Neuronal stem cell (in vitro differentiated cells): Measurements from ENCODE around the gene UPF1.

Experiments used
- DNase-seq: peaks from one replicate; pipeline ENCODE4 v3.0.0-alpha.2; 2013; ENCODE audit warnings: low spot score
- H2AFZ ChIP-seq: one replicate; pipeline ENCODE4 v1.6.1; 2013; ENCODE audit warnings: mild to moderate bottlenecking, low read length, inconsistent platforms
- H2AK5ac ChIP-seq: 2 replicates; pipeline ENCODE4 v1.6.1; 2013; ENCODE audit warnings: low read depth, mild to moderate bottlenecking, inconsistent platforms, low read length, moderate library complexity, mixed read lengths
- H2BK120ac ChIP-seq: 2 replicates; pipeline ENCODE4 v1.6.1; 2013; ENCODE audit warnings: low read depth, mild to moderate bottlenecking, inconsistent platforms, low read length, moderate library complexity, mixed read lengths
- H2BK12ac ChIP-seq: one replicate; pipeline ENCODE4 v1.6.1; 2013; ENCODE audit warnings: low read length, inconsistent platforms
- H2BK15ac ChIP-seq: 2 replicates; pipeline ENCODE4 v1.6.1; 2013; ENCODE audit warnings: mild to moderate bottlenecking, low read length, inconsistent platforms, mixed read lengths
- H2BK5ac ChIP-seq: one replicate; pipeline ENCODE4 v1.6.1; 2013; ENCODE audit warnings: inconsistent platforms, mild to moderate bottlenecking, low read length, moderate library complexity
- H3K14ac ChIP-seq: one replicate; pipeline ENCODE4 v1.6.1; 2013; ENCODE audit warnings: low read length, inconsistent platforms
- H3K18ac ChIP-seq: 2 replicates; pipeline ENCODE4 v1.6.1; 2013; ENCODE audit warnings: low read length, inconsistent platforms
- H3K23ac ChIP-seq: 2 replicates; pipeline ENCODE4 v1.6.1; 2013; ENCODE audit warnings: low read depth, mild to moderate bottlenecking, mixed read lengths, low read length, inconsistent platforms; ENCODE audit not compliant: poor library complexity
- H3K27ac ChIP-seq: replicated peaks from 3 replicates; pipeline ENCODE4 v1.5.1; 2013; ENCODE audit warnings: low read length, inconsistent platforms
- H3K27me3 ChIP-seq, 3 experiments: 2 replicates each; pipeline ENCODE4 v1.6.1; 2013; ENCODE audit warnings: low read length in 3 of 3, mild to moderate bottlenecking in 2 of 3, inconsistent platforms in 1 of 3, low read depth in 1 of 3, mixed read lengths in 1 of 3, moderate library complexity in 1 of 3; ENCODE audit not compliant: control insufficient read depth in 3 of 3, insufficient read depth in 3 of 3
- H3K36me3 ChIP-seq, 2 donors: replicated peaks in 1 of 2; 2 replicates each; pipeline ENCODE4 v1.6.1; 2013; ENCODE audit warnings: low read length in 2 of 2; ENCODE audit not compliant: control insufficient read depth in 2 of 2, insufficient read depth in 2 of 2
- H3K4ac ChIP-seq: 2 replicates; pipeline ENCODE4 v1.6.1; 2013; ENCODE audit warnings: inconsistent platforms, mild to moderate bottlenecking, low read length, moderate library complexity
- H3K4me1 ChIP-seq, 2 donors: 1 replicate in 1 of 2; 2 replicates in 1 of 2; pipeline ENCODE4 v1.6.1; 2013; ENCODE audit warnings: low read length in 2 of 2, low read depth in 1 of 2; ENCODE audit not compliant: control insufficient read depth in 2 of 2, insufficient read depth in 1 of 2
- H3K4me2 ChIP-seq: one replicate; pipeline ENCODE4 v1.6.1; 2013; ENCODE audit warnings: mild to moderate bottlenecking, low read length, inconsistent platforms; ENCODE audit not compliant: insufficient read depth, poor library complexity, severe bottlenecking
- H3K4me3 ChIP-seq, 2 donors: 2 replicates each; pipeline ENCODE4 v1.5.1; 2013; ENCODE audit warnings: low read length in 2 of 2, mild to moderate bottlenecking in 2 of 2, inconsistent platforms in 1 of 2, moderate library complexity in 1 of 2
- H3K79me1 ChIP-seq: one replicate; pipeline ENCODE4 v1.6.1; 2013; ENCODE audit warnings: low read depth, mild to moderate bottlenecking, inconsistent platforms, low read length, moderate library complexity
- H3K9ac ChIP-seq: one replicate; pipeline ENCODE4 v1.6.1; 2013; ENCODE audit warnings: mild to moderate bottlenecking, low read depth, low read length, inconsistent platforms; ENCODE audit not compliant: poor library complexity
- H3K9me3 ChIP-seq, 2 donors: replicated peaks in 1 of 2; 2 replicates each; pipeline versions ENCODE3 to v1.6.1; 2013; ENCODE audit warnings: low read length in 2 of 2, mild to moderate bottlenecking in 2 of 2, inconsistent platforms in 1 of 2, low read depth in 1 of 2, mixed read lengths in 1 of 2, moderate library complexity in 1 of 2; ENCODE audit not compliant: control insufficient read depth in 2 of 2, insufficient read depth in 1 of 2
- H4K8ac ChIP-seq: one replicate; pipeline ENCODE4 v1.6.1; 2013; ENCODE audit warnings: low read depth, mild to moderate bottlenecking, inconsistent platforms, low read length, moderate library complexity
- H4K91ac ChIP-seq: one replicate; pipeline ENCODE4 v1.6.1; 2013; ENCODE audit warnings: low read length, low read depth, mild to moderate bottlenecking, inconsistent platforms; ENCODE audit not compliant: poor library complexity
- WGBS, 2 donors: extraction: QIAGEN DNeasy Blood & Tissue Kit; methylation state at CpG; one replicate each; pipeline ENCODE4 v1.1.7; 2013; ENCODE audit warnings: missing lambda C conversion rate in 2 of 2, mixed read lengths in 1 of 2; ENCODE audit not compliant: insufficient read length in 2 of 2, insufficient replicate concordance in 1 of 2; ENCODE audit errors: extremely low coverage in 2 of 2; 5-methylcytosine and 5-hydroxymethylcytosine counted together

UPF1 gene

DNA sequence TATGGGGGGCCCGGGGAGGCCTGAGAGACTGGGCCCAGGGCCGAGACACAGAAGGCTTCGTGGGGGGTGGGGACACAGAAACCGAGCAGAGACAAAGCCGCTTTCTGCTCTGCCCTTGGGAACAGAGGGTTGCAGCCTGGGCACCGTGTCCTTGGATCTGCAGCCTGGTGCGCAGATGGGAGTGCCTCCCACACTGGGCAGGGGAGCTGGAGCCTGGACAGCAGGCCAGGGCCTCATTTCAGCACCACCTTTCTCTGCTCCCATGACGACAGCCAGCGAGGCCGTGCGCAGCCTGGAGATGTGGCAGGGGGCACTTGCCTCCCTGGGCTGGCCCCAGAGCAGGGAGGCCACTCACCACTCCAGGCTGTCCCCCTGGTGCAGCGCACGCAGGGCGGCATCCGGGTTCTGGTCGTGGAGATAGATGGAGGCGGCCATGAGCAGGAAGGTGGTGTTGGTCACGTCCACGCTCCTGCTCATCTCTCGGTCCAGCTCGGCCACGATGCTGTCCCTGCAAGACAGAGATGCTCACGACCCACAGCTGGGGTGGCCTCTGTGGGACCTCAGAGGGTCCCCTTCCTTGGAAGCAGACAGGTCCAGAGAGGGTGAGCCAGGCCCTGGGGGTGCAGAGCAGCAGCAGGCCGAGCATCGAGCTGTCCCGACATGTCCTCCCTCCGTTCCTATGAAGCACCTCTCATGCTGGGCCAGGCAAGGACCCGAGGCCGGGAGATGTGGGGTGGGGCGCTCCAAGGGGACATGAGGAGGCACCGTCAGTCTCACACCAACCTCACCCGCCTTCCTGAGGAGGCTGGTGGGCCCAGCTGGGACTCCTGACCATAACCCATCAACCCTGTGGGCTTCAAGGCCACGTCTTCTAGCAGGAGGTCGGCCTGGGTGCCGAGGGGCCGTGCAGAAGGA, 75.1 kb downstream of the UPF1 start:
- H2BK15ac ChIP-seq = no peak overlapping the region
- H4K91ac ChIP-seq = no peak overlapping the region
- peaks cover 12% of the 10 kb centered on the region for H3K79me1 ChIP-seq
- no peaks in the 10 kb centered on the region for H3K4me1 ChIP-seq
- H3K18ac ChIP-seq = no peak overlapping the region
- H2BK5ac ChIP-seq = peak overlapping the region; percentile 90
- peaks cover 27 to 78% of the 10 kb centered on the region in 2 donors for H3K36me3 ChIP-seq
- H4K8ac ChIP-seq = peak overlapping the region; percentile 23
- peak overlapping the region; percentile 20 for H3K23ac ChIP-seq
- H3K27me3 ChIP-seq = no peaks in the 10 kb centered on the region
- H2AK5ac ChIP-seq = no peak overlapping the region
- peak overlapping the region; percentile 23 for H3K4ac ChIP-seq
- H3K9ac ChIP-seq = peak overlapping the region; percentile 70
- no peak overlapping the region for H2BK120ac ChIP-seq
- no peak overlapping the region for H2BK12ac ChIP-seq
- WGBS, 2 donors = no CpG with 5 or more reads among the region's 36 CpGs
- H3K14ac ChIP-seq = no peak overlapping the region
- no peak overlapping the region for H2AFZ ChIP-seq
- H3K4me2 ChIP-seq = no peak overlapping the region
- H3K9me3 ChIP-seq = peaks cover 0 to 1% of the 10 kb centered on the region in 2 donors
- no peak for DNase-seq
- H3K4me3 ChIP-seq = peak overlapping the region in 1 of 2 donors; percentile 37
- no peak overlapping the region for H3K27ac ChIP-seq

DNA sequence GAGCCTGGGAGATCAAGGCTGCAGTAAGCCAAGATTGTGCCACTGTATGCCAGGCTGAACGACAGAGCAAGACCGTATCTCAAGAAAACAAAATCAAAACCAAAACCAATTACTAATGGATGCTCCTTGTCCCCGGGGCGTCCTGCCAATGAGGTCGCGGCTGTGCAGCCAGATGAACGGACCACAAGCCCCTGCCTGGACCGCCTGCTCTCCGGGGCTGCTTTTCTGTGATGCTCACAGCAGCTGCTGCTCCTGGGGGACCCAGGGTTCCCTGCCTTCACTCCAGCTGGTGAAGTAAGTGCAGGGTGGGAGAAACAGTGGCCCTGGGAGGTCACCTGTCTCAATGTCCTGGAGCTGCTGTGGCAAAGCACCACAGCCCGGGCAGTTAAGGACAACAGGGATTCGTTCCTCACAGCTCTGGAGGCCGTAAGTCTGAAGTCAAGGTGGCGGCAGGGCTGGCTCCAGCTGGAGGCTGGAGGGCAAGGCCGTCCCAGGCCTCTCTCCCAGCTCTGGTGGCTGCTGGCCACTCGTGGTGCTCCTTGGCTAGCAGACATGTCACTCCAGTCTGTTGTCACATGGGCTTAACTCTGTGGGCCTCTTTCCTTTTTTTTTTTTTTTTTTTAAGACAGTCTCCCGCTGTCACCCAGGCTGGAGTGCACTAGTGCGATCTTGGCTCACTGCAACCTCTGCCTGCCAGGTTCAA, 77.3 kb downstream of the UPF1 start:
- H3K4me1 ChIP-seq = no peaks in the 10 kb centered on the region
- H3K27me3 ChIP-seq = no peaks in the 10 kb centered on the region
- no peak overlapping the region for H3K9ac ChIP-seq
- WGBS, 2 donors = no CpG with 5 or more reads among the region's 17 CpGs
- H2BK15ac ChIP-seq = no peak overlapping the region
- no peak overlapping the region for H3K14ac ChIP-seq
- H3K79me1 ChIP-seq = peaks cover 21% of the 10 kb centered on the region
- H3K9me3 ChIP-seq = peaks cover 0 to 1% of the 10 kb centered on the region in 2 donors
- no peak overlapping the region for H3K27ac ChIP-seq
- no peak overlapping the region for H3K4ac ChIP-seq
- H3K4me2 ChIP-seq = no peak overlapping the region
- H2AK5ac ChIP-seq = no peak overlapping the region
- no peak overlapping the region for H3K18ac ChIP-seq
- H2AFZ ChIP-seq = no peak overlapping the region
- H2BK5ac ChIP-seq = no peak overlapping the region
- no peak overlapping the region for H2BK12ac ChIP-seq
- H4K8ac ChIP-seq = no peak overlapping the region
- H4K91ac ChIP-seq = no peak overlapping the region
- no peak for DNase-seq
- no peak overlapping the region for H3K23ac ChIP-seq
- H3K4me3 ChIP-seq = peak overlapping the region in 1 of 2 donors; percentile 48
- peaks cover 32 to 86% of the 10 kb centered on the region in 2 donors for H3K36me3 ChIP-seq
- no peak overlapping the region for H2BK120ac ChIP-seq

DNA sequence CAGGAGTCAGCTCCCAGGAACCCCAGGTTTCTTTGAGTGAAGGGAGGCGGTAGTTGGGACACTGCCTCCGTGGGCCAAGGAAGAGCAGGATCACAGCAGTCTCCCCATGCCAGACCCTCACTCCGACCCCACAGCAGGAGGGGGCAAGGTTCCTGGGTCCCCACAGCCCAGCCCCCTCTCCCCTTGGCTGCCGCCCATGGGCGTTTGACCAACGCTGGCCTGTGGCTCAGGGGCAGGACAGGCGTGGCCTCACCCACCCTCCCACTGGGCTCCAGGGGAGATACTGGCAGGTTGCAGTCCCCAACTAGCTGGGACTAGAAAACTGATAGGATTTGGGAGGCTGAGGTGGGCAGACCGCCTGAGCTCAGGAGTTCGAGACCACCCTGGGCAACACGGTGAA, 78.3 kb downstream of the UPF1 start:
- no CpG with 5 or more reads among the region's 10 CpGs for WGBS, 2 donors
- no peak overlapping the region for H3K4me2 ChIP-seq
- no peak overlapping the region for H3K9ac ChIP-seq
- no peak for DNase-seq
- no peak overlapping the region for H2BK12ac ChIP-seq
- H2BK15ac ChIP-seq = no peak overlapping the region
- no peak overlapping the region for H3K27ac ChIP-seq
- no peaks in the 10 kb centered on the region for H3K27me3 ChIP-seq
- H3K4ac ChIP-seq = no peak overlapping the region
- no peak overlapping the region for H2BK5ac ChIP-seq
- no peak overlapping the region for H2BK120ac ChIP-seq
- no peak overlapping the region for H4K91ac ChIP-seq
- no peak overlapping the region for H2AK5ac ChIP-seq
- H3K4me1 ChIP-seq = no peaks in the 10 kb centered on the region
- H3K79me1 ChIP-seq = peaks cover 21% of the 10 kb centered on the region
- peaks cover 0 to 1% of the 10 kb centered on the region in 2 donors for H3K9me3 ChIP-seq
- no peak overlapping the region for H3K14ac ChIP-seq
- no peak overlapping the region for H3K23ac ChIP-seq
- H3K4me3 ChIP-seq = no peak overlapping the region
- H3K36me3 ChIP-seq = peaks cover 30 to 85% of the 10 kb centered on the region in 2 donors
- H3K18ac ChIP-seq = no peak overlapping the region
- H4K8ac ChIP-seq = no peak overlapping the region
- no peak overlapping the region for H2AFZ ChIP-seq
